Nephron progenitor cell (in vitro differentiated cells): ENCODE measurements around the gene TEKT1.
"Not testable (repeated sequence)": the region's sequence is repeated elsewhere in the genome, so short reads cannot be mapped to it uniquely, and the experiment has no call there.

ENCODE experiments used
- DNase-seq: peaks from one replicate; pipeline ENCODE4 v3.0.0; 2021
- H3K27ac Mint-ChIP-seq: 2 replicates; pipeline ENCODE4 v1.8.0; 2021; ENCODE audit warnings: mild to moderate bottlenecking, moderate library complexity, mixed read lengths
- H3K27me3 Mint-ChIP-seq: 2 replicates; pipeline ENCODE4 v1.8.0; 2021; ENCODE audit warnings: mild to moderate bottlenecking, low read depth, mixed read lengths; ENCODE audit not compliant: poor library complexity
- H3K36me3 Mint-ChIP-seq: 2 replicates; pipeline ENCODE4 v1.8.0; 2021; ENCODE audit warnings: low read depth, mixed read lengths
- H3K4me1 Mint-ChIP-seq: 2 replicates; pipeline ENCODE4 v1.8.0; 2021; ENCODE audit warnings: mixed read lengths
- H3K4me3 Mint-ChIP-seq: 2 replicates; pipeline ENCODE4 v1.8.0; 2021; ENCODE audit warnings: mild to moderate bottlenecking, moderate library complexity, mixed read lengths
- H3K9me3 Mint-ChIP-seq: 2 replicates; pipeline ENCODE4 v1.8.0; 2021; ENCODE audit warnings: mild to moderate bottlenecking, moderate library complexity, mixed read lengths
- CTCF ChIP-seq: fragments of 200-600 bp; sonication (generic); IDR thresholded peaks from 2 replicates; pipeline ENCODE4 v1.5.0; 2021; ENCODE audit warnings: antibody characterized with exemption

TEKT1 gene

GRCh38 chr17:6862825-6863224, 31.3 kb upstream of the TEKT1 start:
- peaks cover 18% of the 10 kb centered on the region for H3K9me3 Mint-ChIP-seq
- H3K27ac Mint-ChIP-seq: no peak overlapping the region
- DNase-seq: no peak
- TF ChIP-seq CTCF: no peak
- H3K4me1 Mint-ChIP-seq: no peaks in the 10 kb centered on the region
- H3K4me3 Mint-ChIP-seq: no peak overlapping the region
- no peaks in the 10 kb centered on the region for H3K36me3 Mint-ChIP-seq
- peaks cover 5% of the 10 kb centered on the region for H3K27me3 Mint-ChIP-seq

- H3K4me3 Mint-ChIP-seq: no peak overlapping the region
- peaks cover 5% of the 10 kb centered on the region for H3K27me3 Mint-ChIP-seq
- TF ChIP-seq CTCF: no peak
- peaks cover 18% of the 10 kb centered on the region for H3K9me3 Mint-ChIP-seq
- no peak overlapping the region for H3K27ac Mint-ChIP-seq
- no peaks in the 10 kb centered on the region for H3K4me1 Mint-ChIP-seq
- H3K36me3 Mint-ChIP-seq: no peaks in the 10 kb centered on the region
- DNase-seq: no peak
Measured at GRCh38 chr17:6862122-6862521, 30.6 kb upstream of the TEKT1 start.

- H3K27ac Mint-ChIP-seq: no peak overlapping the region
- H3K27me3 Mint-ChIP-seq: peaks cover 7% of the 10 kb centered on the region
- H3K36me3 Mint-ChIP-seq: no peaks in the 10 kb centered on the region
- no peak for DNase-seq
- H3K9me3 Mint-ChIP-seq: peaks cover 21% of the 10 kb centered on the region
- peaks cover 17% of the 10 kb centered on the region for H3K4me1 Mint-ChIP-seq
- no peak for TF ChIP-seq CTCF
- H3K4me3 Mint-ChIP-seq: no peak overlapping the region
Measured at GRCh38 chr17:6857904-6858303, 26.4 kb upstream of the TEKT1 start.

GRCh38 chr17:6857336-6857735, 25.8 kb upstream of the TEKT1 start:
- Mint-ChIP-seq H3K4me3 (no peak overlapping the region), H3K27ac (no peak overlapping the region), H3K36me3 (no peaks in the 10 kb centered on the region), H3K27me3 (peaks cover 9% of the 10 kb centered on the region), H3K4me1 (peaks cover 17% of the 10 kb centered on the region), H3K9me3 (peaks cover 21% of the 10 kb centered on the region)
- no peak for TF ChIP-seq CTCF
- DNase-seq: no peak

GRCh38 chr17:6856051-6856450, 24.5 kb upstream of the TEKT1 start:
- H3K36me3 Mint-ChIP-seq: no peaks in the 10 kb centered on the region
- peaks cover 13% of the 10 kb centered on the region for H3K27me3 Mint-ChIP-seq
- no peak for TF ChIP-seq CTCF
- H3K9me3 Mint-ChIP-seq: peaks cover 19% of the 10 kb centered on the region
- no peak overlapping the region for H3K4me3 Mint-ChIP-seq
- H3K4me1 Mint-ChIP-seq: peaks cover 17% of the 10 kb centered on the region
- no peak overlapping the region for H3K27ac Mint-ChIP-seq
- DNase-seq: no peak

GRCh38 chr17:6853764-6854442, 22.4 kb upstream of the TEKT1 start:
- no peak for DNase-seq
- peak overlapping the region; percentile 81 for H3K4me3 Mint-ChIP-seq
- peak; percentile 41 for TF ChIP-seq CTCF
- H3K36me3 Mint-ChIP-seq: no peaks in the 10 kb centered on the region
- H3K27ac Mint-ChIP-seq: peak overlapping the region; percentile 58
- H3K9me3 Mint-ChIP-seq: peaks cover 11% of the 10 kb centered on the region
- peaks cover 11% of the 10 kb centered on the region for H3K27me3 Mint-ChIP-seq
- peaks cover 17% of the 10 kb centered on the region for H3K4me1 Mint-ChIP-seq

GRCh38 chr17:6848545-6849179, 17.1 kb upstream of the TEKT1 start:
- H3K27me3 Mint-ChIP-seq: peaks cover 47% of the 10 kb centered on the region

GRCh38 chr17:6846138-6846537, 14.6 kb upstream of the TEKT1 start:
- peaks cover 63% of the 10 kb centered on the region for H3K27me3 Mint-ChIP-seq
- DNase-seq, H3K4me1 Mint-ChIP-seq, H3K36me3 Mint-ChIP-seq, H3K27ac Mint-ChIP-seq, H3K4me3 Mint-ChIP-seq: not testable (repeated sequence)
- peaks cover 11% of the 10 kb centered on the region for H3K9me3 Mint-ChIP-seq

More at GRCh38 chr17:6848545-6849179, 17.1 kb upstream of the TEKT1 start:
- not testable (repeated sequence) for H3K27ac Mint-ChIP-seq, H3K36me3 Mint-ChIP-seq, H3K4me1 Mint-ChIP-seq, H3K4me3 Mint-ChIP-seq, DNase-seq
- peaks cover 15% of the 10 kb centered on the region for H3K9me3 Mint-ChIP-seq
